HG03108 (cell line): ENCODE data around the gene TKFC.

Source experiments
- ATAC-seq: cut with Tn5 transposase; IDR thresholded peaks from one replicate; pipeline ENCODE4 v1.9.1; 2021; ENCODE audit warnings: moderate library complexity; ENCODE audit not compliant: unreplicated experiment

TKFC gene

DNA sequence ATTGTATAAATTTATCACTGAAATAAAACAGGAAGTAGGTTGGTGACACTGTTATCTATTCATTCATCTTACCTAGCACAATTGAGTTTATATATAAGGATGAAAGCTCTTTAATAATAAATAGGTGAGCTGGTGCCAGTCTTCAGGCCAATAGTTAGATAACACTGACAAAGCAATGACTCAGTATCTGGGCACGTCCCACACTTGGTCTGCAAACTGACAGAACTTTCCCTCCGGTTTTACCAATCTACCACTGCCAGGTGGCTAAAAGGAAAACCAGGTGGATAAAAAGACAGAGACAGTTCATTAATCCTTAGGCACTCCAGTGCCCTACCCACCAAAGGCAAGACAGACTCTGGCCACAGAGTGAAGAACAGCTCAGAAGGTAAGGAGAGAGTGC is 17.8 kb upstream of the TKFC start:
- no peak for ATAC-seq

DNA sequence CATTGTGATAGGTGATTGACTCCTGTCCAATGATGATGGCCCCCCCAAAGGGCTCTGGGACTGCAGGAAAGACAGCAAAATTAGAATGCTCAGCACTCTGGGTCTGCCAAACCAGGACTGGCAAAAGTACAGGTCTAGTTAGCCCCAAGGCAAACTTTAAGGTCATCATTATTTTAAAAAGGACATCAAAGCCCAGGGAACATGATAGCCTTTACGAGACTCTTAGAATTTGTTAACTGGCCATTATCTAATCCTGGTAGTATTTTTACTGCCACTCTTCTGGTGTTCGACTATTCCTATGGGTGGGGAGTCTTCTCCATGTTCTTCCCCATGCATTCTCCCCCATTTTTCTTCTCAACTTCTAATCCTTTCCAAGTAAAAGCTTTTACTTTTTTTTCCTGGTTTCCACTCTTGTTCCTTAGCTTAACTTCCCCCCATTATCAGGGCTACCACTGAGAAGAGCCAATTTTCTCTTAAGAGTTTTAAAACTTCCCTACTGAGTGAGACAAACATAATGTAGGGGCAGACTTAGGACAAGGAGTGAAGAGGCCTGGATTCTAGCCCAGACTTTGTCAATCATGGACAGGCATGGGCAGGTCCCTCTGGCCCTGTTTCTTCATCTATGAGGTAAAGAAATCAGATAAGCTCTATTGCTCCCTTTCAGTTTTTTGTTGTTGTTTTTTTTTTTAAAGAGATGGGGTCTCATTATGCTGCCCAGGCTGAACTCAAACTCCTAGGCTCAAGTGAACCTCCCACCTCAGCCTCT is 7.2 kb upstream of the TKFC start:
- ATAC-seq = no peak

DNA sequence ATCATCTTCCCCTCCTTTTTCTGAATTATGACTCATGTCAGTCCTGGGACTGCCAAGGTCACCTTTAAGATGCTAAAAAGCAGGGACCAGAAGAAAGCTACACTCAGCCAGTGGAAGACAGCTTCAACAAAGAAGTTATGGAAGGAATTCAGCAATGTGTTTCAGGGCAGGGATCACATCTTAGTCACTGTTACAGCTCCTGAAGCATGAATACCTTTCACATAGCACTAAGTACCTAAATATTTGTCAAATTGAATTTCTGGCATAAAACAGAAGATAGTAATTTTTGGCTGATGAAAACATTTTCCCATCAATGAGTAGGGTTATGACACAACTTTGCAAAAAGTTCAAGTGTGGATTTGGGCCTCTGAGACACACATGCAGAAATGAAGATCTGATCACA is 5.4 kb upstream of the TKFC start:
- ATAC-seq = no peak

DNA sequence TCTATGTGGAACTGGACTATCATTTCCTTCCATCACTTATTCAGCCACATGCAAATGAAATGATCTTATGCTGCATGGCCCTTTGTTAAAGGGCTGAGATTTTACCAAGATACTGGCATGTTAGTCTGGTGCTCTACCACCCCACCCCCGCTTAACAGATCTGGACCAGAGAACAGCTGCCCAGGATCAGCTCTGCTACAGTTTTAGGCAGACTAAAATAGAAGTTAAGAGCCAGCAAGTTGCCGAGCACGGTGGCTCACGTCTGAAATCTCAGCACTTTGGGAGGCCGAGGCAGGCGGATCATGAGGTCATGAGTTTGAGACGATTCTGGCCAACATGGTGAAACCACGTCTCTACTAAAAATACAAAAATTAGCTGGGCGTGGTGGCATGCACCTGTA is 4.7 kb upstream of the TKFC start:
- no peak for ATAC-seq

DNA sequence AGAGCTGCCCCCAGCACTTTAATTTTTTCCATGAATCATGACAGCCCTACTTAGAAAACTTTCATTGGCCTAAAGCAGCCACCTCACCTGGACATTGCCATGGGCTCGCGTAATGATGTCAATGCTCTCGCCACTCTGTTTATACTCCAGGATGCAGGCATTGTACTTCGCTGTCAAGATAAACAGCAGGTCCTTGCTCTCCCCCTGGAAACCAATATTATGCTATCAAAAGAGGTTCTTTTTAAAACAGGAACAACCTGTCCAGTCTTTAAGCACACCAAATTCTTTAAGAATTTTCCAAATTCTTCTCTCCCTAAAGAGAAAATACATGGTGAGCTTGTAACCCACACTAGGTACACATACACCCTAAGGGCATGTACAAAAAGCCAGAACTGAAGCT is 3.2 kb upstream of the TKFC start:
- ATAC-seq = no peak

DNA sequence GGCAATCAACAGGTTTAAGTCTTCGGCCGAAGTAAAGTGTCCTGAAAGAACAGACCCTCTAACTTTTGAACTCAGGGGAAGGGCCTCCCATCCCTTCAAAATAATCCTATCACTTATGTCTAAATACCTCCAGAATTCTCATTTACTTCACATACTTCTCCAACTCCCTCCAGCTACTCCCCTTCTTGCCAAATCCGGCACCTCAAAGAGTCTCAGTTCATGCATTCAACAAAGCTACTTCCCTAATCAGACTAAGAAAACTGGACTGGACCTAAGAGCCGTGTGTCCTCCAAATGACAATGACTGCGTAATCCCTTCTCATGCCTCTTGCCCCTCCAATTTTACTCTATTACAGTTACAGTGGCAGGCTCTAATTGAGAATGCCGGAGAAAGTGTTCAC is 1.4 kb upstream of the TKFC start:
- ATAC-seq = no peak

DNA sequence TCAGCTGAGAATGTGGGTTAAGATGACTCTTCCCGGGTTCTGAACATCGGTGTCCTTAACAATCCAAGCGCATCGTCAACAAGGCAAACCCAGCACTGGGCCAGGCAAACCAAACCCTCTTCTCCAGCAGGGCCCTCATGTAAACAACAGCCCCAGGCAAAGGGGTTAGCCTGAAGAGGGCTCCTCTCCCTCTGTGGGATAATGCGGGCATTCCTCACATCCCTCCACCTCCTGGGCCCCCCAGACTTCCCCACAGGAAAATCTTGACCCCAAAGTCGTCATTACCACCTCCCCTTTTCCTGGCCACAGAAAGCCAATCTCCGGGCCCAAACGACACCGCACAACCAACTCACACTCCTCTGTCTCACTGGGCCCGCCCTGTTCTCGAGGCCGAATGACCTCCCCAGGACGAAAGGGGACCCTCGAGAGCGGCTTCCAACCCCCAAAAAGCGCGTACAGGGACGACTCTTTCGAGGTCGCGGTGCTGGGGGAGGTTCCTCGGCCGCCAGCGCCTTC is 689 bp upstream of the TKFC start:
- ATAC-seq = no peak

DNA sequence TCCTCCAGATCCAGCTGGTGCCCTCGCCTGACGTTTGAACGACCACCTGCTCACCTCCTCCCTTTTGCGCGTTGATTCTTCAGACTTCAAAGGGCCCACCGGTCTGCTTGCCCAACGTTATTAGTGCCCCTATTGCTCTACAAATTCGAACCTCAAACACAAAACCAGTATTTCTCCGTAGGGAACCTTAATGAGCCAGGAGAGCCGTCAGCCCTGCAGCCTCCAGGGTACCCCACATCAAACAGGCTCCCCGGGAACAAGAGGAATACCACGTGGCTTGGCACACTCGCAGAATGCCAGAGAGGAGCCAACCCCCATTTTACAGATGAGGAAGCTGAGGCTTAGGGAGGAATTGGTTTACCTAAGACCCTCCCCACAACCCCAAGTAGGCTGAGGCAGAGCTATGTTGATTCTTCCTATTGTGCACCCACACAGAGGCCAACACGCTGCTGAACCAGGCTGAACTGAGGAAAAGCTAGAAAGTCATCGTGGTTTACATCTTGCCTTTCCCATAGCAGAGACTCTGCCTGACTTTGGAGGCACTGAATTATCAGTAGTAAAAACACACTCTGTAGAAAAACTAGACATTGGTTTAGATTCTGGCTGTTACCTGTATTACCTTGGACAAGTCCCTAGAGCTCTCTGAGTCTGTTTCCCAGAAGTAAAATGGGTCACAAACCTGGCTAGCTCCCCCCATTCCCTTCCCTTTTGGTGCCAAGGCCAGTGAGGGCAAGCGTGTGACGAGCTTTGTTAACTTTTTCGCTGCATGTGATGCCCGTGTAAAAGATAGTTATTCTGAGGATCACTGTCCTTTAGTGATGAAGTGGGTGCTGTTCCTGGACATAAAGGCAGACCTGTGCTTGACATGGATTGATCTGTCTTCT is 764 bp downstream of the TKFC start:
- ATAC-seq = no peak

DNA sequence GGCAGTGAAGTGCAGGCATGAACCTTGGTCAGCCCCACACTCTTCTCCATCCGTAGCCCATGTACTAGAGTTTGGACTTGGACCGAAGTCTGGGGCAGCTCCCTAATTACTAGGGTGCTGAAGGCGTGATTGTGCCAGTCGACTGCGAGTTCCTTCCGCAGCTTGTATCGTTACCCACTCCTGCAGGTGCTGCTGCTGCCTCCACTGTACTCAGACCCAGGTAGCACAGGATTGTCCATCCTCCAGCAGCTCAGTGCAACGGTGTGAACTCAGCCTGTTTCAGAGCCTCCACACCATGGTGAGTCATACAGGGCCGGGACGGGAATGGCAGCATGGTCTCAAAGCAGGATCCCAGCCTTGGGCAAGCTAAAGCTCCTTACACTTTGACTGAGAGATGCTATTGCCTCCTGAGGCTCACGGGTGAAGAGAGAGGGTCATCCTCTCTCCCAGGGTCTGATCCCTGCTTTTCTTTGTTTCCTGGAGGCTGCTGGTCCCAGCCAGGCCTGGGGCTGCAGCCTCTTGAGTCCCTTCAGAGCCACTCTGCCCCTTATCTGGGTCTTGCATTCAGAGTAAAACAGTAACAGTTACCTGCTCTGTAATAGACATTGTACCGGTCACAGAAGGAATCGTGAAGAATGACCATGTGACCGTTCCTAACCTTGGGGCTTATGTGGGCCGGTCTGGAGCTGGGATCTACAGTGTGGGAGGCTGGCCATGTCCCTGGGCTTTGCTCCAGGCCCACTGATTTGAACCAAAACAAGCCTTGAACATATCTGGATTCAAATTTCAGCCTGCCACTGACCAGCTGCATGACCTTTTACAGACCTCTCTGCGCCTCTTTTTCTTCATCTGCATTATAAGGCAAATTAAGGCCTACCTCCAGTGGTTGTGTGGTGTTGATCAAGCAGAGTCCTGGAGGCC is 1.7 kb downstream of the TKFC start:
- no peak for ATAC-seq

DNA sequence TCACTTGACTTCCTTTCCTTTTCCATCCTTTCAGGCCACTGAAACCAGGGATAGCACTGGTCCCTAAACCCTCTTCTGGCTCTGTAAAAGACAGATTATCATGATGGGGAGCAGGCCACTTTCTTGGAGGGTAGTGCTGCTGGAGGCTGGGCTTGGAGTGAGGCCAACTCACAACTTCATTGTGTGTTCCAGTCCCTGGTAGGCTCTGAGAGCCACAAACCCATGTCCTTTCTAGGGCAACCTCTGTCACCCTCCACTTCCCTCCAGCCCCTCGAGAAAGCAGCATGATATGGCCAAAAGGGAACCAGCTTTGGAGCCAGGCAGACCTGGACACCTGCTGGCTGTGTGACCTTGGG is 2.3 kb downstream of the TKFC start:
- ATAC-seq = no peak

DNA sequence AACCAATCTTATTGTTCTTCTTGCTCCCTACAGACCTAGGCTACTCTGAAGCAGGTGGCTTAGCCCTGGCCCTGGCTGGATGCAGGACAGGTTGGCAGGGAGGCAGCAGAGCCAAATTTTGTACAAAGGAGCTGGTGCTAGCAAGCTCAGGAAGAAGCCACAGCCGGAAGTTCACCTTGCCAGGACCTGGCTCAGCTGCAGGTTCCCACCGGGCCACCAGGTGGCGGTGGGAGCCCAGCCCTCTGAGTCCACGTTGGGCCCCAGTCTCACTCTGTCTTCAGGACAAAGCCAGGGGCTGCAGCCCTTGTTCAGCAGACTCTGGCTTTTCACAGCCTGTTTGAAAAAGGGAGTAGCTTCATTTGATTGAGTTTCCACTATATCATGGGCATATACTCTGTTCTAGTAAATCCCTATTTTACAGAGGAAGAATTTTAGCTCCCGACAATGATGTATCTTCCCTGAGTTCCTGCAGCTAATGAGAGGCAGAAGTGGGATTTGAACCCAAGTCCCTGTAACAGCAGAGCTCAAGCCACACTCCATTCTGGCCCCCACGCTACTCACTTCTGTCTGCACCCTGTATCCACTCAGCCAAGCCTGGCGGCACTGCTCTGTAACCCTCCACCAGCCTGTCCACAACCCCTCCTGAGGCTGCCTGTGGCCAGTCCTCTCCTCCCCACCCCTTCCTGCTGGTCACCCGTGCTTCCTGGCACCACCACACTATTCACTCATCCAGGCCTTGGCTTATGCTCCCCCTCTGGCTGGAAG is 3.3 kb downstream of the TKFC start:
- ATAC-seq = peak; percentile 46

DNA sequence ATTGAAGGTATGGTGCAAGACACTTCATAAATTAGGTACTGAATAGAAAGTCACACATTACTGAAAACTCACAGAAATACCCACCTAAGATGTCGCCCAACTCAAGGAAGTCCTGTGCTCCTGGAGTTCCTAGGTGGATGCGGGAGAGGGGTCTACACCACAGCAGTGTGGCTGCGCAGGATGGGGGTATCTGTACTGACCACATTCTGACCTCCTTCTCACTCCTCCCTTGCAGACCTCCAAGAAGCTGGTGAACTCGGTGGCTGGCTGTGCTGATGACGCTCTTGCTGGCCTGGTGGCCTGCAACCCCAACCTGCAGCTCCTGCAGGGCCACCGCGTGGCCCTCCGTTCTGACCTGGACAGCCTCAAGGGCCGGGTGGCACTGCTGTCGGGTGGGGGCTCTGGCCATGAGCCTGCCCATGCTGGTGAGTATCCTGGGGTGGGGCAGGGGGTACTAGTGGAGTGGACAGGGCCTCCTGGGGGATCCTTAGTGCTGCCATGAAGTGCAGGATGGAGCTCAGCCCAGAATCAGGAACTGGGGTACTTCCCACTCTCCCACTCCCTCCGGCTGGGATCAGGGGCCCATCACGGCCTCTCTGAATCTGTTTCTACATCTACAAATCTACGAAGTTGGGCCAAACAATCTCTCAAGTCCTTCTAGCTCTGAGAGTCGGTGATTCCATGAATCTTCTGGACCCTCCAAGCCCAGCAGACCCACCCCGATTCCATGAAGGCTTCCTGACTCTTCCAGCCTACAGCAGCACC is 4.9 kb downstream of the TKFC start:
- no peak for ATAC-seq

DNA sequence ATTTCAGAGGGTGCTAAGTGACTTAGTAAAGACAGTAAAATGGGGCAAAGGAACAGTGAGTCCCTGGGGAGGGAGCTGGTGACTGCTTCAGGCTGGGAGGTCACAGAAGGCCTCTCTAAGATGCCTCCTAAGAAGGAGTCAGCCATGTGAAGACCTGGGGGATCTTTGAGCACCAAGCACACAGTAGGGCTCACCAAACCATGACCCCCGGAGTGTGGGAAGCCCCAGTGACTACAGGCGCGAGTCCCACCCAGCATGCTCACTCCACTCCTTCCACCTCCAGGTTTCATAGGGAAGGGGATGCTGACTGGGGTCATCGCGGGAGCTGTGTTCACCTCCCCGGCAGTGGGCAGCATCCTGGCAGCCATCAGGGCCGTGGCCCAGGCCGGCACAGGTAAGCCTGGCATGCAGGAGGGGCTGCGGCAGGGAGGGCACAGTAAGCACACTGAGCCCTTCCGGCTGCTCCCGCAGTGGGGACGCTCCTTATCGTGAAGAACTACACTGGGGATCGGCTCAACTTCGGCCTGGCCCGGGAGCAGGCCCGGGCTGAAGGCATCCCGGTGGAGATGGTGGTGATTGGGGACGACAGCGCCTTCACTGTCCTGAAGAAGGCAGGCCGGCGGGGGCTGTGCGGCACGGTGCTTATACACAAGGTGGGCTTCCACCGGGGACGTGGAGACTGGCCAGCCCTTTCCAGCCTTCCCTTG is 5.9 kb downstream of the TKFC start:
- ATAC-seq = no peak

DNA sequence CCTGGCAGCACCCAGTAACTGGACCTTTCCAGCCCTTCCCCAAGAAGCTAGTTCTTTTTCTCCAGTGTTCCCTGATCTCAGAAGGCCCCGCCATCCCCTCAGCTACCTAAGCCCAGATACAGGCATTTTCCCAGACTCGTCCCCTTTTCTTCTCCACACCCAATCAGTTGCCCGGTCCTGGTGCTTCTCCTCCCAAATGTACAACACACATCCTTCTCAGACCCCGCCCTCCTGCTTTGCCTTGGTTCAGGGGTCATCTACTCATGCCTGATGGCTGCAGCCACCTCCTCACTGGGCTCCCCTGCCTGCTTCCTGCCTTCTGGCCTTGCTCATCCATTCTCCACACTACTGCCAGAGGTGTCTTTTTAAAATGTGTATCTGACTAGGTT is 6.5 kb downstream of the TKFC start:
- no peak for ATAC-seq

DNA sequence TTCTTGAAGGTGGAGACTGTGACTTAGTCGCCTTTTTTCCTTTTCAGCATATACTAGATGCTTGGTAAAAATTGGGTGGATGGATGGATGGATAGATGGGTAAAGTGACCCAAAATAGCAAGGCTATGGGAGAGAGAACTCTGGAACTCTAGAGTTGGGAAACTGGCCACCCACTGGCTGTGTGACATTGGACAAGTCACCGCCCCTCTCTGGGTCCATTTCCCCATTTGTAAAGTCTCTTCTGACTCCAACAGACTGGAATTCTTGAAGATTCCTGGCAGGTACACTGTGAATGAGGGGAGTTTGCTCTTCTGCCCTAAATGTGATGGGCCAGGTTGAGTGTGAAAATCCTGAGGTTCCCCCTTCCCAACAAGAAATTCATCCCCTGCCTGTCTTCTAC is 8.0 kb downstream of the TKFC start:
- ATAC-seq = no peak

DNA sequence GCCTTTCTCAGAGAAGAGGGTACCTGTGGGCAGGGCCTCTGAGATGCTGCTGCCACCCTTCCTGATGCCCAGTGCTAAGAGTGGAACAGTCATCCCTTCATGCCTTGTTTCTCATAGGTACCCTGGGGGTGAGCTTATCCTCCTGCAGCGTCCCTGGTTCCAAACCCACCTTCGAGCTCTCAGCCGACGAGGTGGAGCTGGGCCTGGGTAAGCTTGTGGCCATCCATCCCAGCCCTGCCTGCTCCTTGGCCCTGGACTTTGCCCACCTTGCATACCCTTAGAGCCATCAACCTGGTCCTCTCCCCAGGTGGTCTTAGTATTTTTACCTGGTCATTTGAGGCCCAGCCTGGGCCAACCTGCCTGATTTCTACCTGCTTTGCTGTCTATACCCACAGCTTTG is 8.7 kb downstream of the TKFC start:
- no peak for ATAC-seq

DNA sequence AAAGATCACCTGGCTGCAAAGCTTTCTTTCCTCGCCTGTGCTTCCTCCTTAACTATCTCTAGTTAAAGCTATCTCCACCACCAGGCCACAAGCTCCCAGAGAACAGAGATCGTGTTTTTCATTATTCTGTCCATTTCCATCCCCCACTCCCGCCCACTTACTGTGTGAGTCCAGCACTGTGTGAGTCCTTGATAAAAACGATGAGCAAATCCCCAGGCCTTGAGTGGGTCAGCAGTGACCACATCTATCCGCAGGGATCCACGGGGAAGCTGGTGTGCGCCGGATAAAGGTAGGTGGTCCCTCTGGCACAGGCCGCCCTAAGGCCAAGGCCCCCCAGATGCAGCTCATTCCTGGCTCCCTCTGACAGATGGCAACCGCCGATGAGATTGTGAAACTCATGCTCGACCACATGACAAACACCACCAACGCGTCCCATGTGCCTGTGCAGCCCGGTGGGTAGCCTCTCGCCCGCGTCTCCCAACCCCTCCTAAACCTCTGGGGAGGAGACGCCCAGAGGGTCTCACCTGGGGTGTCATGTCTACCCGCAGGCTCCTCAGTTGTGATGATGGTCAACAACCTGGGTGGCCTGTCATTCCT is 9.3 kb downstream of the TKFC start:
- no peak for ATAC-seq

DNA sequence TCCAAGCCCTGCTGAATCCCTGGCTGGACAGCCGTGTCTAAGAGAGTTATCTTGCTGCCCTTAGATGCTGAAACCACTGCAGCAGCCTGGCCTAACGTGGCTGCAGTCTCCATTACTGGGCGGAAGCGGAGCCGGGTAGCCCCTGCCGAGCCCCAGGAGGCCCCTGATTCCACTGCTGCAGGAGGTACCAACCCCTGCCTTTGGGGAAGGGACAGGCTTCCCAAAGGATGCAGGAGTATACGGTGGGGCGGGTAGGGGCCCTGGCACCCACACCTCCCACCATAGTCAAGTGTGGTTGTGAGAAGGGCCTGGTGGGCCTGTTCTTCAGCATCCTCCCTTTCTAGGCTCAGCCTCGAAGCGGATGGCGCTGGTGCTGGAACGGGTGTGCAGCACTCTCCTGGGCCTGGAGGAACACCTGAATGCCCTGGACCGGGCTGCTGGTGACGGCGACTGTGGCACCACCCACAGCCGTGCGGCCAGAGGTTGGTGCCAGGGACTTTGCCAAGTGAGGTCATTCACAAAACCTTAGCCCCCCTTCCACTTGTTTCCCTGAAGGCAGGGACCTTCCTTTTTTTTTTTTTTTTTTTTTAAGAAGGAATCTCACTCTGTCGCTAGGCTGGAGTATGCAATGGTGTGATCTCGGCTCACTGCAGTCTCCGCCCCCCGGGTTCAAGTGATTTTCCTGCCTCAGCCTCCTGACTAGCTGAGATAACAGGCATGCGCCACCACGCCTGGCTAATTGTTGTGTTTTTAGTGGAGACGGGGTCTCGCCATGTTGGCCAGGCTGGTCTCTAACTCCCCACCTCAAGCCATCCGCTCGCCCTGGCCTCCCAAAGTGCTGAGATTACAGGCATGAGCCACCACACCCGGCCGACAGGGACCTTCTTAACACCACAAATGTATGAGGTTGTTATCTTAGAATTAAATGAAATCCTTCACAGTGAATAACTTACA is 11.0 kb downstream of the TKFC start:
- no peak for ATAC-seq
